Glomerular visceral epithelial cell (primary cell): ENCODE results near the gene DPAGT1.
"Not testable (repeated sequence)": the region's sequence is repeated elsewhere in the genome, so short reads cannot be mapped to it uniquely, and the experiment has no call there.

Experiments
- DNase-seq: peaks from one replicate; pipeline ENCODE4 v3.0.0-alpha.2; 2016; ENCODE audit errors: extremely low spot score

The DPAGT1 gene

GRCh38 chr11:119115484-119116234 is 14.0 kb upstream of the DPAGT1 start:
- DNase-seq: no peak

- DNase-seq: no peak
Observed at GRCh38 chr11:119114351-119114750, 12.7 kb upstream of the DPAGT1 start.

DNA sequence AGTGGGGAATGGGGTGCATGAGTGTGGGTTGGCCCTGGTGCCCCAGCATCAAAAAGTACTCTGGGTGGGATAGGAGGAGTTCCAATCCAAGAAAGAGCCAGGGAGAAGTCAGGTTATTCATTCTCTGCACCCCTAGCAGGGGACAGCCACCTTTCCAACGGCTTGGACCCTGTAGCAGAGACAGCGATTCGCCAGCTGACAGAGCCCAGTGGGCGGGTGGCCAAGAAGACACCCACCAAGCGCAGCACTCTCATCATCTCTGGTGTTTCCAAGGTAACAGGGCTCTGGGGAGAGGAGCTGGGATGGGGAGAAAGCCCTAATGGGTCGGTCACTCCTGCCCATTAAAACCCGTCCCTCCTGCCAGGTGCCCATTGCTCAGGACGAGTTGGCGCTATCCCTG is 12.1 kb upstream of the DPAGT1 start:
- no peak for DNase-seq

- no peak for DNase-seq
Observed at GRCh38 chr11:119112314-119113020, 10.8 kb upstream of the DPAGT1 start.

DNA sequence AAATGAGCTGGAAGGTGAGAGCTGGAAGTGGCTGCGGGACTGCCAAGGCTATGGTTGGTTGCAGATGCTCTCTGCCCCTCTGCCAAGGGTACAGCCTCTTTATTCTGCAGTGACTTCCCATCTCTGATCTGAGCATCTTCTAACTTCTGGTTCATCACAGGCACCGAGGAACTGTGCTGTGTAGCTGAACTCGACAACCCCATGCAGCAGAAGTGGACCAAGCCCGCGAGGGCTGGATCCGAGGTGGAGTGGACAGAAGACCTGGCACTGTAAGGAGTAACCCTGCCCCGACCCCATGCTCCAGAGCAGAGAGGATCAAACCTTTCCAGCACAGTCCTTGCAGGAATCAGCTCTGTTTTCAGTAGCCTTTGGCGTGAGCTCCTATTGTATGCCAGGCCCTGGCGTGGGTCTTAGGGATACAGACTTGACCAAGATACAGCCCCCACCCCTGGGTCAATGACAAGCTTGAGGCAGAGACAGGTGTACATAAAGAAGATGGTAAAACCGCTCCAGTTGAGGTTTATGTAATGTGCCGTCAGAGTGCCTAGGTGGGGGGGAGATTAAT is 9.8 kb upstream of the DPAGT1 start:
- no peak for DNase-seq

- no peak for DNase-seq
Observed at GRCh38 chr11:119110439-119110838, 8.8 kb upstream of the DPAGT1 start.

DNA sequence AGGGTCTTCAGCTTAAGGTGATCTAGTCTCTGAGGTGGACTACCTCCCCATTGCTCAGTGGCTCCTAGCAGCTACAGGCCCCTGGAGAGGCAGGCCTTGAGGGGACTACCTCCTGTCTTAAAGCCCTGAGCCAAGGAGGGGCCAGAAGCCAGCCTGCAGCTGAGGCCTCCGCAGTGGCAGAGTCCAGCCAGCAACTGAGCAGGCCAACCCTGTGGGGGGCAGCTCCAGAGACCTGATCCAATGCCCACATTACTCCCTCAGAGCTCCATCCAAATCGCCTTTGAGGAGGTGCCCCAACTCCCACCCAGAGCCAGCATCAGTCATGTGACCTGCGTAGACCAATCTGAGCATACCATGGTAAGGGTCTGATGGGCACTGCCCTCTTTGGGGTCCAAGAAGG is 8.2 kb upstream of the DPAGT1 start:
- no peak for DNase-seq

DNA sequence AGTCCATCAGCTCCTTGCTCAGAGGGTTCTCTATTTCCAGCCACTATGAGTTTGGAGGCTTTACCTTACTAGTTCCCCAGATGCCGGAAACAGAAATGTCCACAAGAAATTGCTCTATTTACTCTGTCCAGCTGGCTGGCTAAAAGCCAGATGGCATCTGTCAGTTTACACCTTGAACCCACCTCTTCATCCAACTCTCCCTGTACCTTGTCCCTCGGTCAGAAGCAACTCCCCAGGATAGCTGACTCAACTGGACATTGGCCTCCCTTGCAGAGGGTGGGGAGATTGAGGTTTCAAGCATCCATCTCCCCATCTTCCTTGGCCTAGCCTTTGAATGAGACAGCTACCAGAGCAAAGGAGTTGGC is 7.2 kb upstream of the DPAGT1 start:
- DNase-seq: no peak

DNA sequence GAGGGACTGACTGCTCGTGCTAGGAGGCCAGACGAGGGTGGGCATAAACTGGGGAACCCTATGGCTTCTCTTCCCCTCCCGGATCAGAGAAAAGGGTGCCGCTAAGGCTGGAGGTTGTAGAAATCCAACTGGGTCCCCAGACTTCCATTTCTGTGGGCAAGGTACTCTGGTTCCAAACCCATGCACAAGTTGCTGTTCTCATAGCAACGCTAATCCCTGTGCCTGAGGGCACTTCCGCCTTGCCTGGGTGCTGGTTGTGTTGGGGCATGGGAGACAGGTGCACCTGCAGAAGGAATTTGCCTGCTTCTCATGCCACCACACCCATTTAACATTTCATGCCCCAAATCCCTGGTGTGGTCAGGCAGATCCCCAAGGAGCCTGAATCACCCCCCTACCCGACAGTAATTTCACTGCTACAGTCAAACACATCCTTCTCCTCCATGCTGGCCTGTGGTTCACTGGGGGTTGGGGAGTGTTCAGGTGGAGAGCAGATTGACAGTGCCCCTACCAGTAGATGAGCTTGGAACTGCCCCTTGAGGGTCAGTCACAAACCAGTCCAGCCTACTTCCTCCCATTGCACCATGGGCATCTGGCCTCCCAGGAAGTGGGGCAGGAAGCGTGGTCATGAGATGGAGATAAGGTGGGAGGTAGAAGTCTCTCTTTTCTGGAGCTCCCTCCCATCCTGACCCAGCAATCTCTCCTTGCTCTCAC is 6.6 kb upstream of the DPAGT1 start:
- DNase-seq: peak; percentile 47

DNA sequence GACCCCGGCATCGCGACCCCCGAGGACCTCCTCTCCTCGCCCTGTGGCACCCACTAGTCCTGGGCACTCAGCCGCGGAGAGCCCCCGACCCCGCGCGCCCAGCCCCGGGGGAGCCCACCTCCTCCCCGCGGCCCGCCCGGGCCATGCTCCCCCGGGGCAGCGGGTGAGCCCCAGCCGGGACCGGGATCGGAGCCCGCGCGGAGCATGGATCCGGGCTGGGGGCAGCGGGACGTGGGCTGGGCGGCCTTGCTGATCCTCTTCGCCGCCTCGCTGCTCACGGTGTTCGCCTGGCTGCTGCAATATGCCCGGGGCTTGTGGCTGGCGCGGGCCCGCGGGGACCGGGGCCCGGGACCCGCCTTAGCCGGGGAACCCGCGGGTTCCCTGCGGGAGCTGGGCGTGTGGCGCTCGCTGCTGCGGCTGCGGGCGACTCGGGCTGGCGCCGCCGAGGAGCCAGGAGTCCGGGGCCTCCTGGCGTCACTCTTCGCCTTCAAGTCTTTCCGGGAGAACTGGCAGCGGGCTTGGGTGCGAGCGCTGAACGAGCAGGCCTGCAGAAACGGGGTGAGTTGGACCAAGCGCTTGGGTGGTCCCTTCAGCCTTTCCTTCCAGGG is 6.0 kb upstream of the DPAGT1 start:
- DNase-seq: no peak

DNA sequence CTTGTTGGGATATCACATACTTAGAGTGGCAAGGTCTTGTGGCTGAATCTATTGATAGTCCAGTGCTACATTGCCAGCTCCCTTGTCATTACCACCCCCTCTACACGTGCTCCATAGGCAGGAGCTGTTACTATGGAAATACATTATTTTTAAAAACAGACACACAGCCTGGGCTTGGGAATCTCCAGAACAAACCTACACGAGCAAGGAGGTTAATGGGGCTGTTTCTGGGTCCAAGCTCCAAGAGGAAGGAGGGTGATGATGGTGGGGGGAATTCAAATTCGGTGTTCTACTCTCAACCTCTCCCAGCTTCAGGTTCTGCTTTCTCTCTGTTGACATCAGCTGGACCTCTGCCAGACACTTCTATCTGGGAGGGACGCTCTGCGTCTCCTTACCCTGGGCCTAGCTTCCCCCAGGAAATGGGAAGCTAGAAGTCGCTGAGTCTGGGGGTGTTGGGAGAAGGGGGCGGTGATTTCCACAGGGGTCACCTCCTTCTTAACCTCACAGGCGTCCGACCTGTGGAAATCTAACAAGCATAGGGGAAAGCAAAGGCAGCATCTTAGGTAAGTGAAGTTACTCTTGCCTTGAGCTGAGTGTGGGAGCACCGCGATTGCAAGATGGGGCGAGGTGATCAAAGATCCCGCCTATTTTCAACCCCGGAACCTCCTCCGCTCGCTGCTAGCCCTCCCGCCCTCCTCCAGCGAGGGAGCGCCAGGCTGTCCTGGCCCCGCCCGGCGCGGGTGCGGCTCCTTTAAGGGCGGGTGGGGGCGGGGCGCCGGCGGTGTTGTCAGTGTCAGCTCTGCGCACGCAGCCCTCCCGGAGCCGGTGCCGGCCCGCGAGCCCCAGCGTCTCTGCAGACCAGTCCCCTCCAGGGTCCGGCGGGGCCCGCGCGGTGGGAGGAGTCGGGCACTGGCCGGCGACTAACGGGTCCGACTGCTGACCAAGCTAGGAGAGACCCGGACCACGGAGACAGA is 5.2 kb upstream of the DPAGT1 start, which contains the start of gene C2CD2L:
TSS of gene C2CD2L (plus strand) at position 781 of the 974 bp plus-strand sequence. CDS start 398 bp downstream, outside the sequence.
- DNase-seq: peak; percentile 93

- DNase-seq: no peak
Observed at GRCh38 chr11:119103793-119104192, 2.1 kb upstream of the DPAGT1 start.

- not testable (repeated sequence) for DNase-seq
Observed at GRCh38 chr11:119103161-119103664, 1.6 kb upstream of the DPAGT1 start.

DNA sequence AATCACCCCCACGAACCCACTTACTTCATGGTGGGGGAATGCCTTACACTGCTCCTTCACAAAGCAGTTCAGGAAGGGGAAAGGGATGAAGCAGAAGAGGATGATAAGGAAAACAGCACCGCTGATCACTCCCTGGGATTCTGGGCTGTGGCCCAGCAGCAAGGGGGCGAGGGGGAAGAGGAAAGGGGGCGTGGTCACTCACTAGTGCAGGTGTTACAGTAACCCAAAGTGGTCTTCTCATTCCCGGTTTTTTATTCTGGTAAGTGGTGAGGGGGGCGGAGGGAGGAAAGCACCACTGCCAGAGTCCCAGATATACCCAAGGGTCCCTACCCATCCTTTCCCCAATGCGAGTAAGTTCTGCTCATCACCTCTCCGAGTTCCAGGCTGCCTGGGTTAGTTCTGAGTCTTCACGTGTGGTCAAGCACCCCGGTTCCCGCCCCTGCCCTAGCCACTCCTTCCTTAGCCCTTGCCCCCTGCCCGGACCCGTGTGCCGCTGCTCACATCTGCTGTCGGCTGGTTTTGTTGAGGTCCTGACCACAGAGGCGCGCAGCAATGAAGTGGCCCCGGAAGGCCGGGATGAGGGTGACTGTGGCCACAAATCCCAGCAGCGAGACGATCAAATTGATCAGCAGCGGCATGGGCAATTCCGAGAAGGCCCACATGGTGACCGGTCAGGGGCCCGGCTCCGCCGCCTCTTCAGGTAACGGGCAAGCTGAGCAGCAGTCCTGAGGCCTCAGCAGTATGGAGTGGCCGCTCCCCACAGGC is 477 bp downstream of the DPAGT1 start:
- peak; percentile 40 for DNase-seq

DNA sequence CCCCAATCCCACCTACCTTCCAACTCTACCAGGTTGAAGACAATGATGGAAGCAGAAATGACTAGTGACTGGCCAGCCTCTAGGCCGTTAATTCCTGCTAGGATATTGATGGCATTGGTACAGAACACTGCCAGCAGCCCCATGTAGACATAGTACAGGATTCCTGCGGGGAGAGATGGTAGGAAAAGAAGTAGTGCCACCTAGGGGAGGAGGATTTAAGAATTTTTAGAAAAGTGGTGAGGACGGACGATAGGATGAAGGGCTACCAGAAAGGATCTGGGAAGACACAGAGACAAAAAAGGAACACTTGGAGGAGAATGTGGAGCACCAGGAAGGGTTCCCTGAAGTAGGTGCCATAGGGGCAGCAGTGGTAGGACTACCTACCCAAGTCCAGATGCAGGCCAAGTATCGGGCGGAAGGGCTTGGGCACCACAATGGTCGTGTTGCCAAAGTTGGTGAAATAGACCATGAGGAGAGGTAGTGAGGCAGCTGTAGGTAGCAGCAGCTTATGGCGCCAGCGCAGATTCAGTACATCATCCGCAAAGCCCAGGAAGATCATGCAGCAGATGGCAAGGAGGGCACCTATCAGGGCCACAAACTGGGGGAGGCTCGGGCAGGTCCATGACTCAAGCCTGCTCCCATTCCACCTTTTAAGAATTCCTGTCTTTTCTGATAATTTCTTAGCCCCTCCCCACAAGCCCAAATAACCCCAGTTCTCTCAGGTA is 1.2 kb downstream of the DPAGT1 start:
- peak; percentile 41 for DNase-seq

GRCh38 chr11:119099711-119100110 is 1.9 kb downstream of the DPAGT1 start:
- no peak for DNase-seq

DNA sequence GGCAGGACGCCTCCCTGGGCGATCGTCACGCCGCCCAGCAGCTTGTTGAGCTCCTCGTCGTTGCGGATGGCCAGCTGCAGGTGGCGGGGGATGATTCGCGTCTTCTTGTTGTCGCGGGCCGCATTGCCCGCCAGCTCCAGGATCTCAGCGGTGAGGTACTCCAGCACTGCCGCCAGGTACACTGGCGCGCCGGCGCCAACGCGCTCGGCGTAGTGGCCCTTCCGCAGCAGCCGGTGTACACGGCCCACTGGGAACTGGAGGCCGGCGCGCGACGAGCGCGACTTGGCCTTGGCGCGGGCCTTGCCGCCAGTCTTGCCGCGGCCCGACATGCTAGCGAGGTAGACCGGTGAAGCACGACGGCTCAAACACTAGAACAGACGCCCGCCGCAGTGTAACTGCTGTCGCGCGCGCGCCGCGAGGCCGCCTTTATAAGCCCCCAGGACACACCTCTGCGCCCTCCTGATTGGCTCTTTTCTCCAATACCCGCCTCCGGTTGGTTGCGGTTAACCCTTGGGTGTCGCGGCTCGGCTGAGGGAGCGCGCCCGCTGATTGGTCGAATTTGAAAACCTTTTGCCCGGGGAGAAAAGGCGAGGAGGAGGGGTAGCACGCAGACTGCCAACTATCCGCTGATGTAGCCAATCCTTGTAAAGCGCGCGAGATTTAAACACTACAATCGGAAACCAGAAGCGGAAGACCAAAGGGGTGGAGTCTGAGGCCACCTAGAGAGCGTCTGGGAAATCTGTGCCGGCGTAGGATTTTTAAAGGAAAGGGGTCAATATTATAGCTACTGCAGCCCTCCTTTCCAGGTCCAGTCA is 6.4 kb downstream of the DPAGT1 start:
- DNase-seq: peak; percentile 100

DNA sequence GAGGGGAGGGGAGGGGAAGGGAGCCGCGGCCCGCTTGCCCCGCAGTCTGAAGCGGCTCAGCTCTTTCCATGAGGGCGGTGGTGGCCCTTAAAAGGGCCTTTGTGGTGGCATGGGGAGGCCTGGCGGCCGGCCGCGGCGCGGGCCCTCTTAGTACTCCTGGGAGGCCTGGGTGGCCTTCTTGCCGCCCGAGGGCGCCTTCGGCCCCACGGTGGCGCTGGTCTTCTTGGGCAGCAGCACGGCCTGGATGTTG is 6.9 kb downstream of the DPAGT1 start:
- peak; percentile 75 for DNase-seq
